OCI-LY7 (cell line): ENCODE results near the gene NDP.

ENCODE experiments used
- EZH2phosphoT487 ChIP-seq: fragments of 200-600 bp; sonication (generic); IDR thresholded peaks from 2 replicates; pipeline ENCODE4 v1.6.1; 2018; ENCODE audit warnings: low read depth, borderline replicate concordance, mild to moderate bottlenecking, mixed run types, antibody characterized with exemption, low read length, moderate library complexity, mixed read lengths
- TF ChIP-seq, protein P1 (sequence below): fragments of 200-600 bp; sonication (generic); conservative IDR thresholded peaks from 2 replicates; pipeline ENCODE4 v1.5.1; 2014; ENCODE audit warnings: mild to moderate bottlenecking, antibody characterized with exemption, low read length, moderate library complexity, mixed read lengths

DNA sequence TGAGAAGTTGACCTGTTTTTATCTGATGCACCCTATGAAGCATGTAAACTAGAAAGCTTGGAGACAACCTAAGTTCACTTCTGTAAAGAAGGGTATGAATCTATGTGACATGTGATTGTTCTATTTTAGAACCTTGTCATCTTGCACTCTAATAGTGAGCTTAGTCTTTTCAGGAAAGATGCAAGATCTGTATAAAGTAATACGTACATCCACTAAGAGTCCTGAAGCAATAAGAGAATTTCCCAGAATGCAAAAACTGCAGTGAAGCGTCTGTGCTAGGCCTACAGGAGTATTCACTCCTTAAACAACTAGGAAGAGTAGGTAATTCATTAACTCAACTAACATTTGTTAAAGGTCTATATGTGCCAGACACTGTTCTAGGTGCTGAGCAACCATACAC, 23.3 kb upstream of the NDP start:
- TF ChIP-seq, protein P1, sequence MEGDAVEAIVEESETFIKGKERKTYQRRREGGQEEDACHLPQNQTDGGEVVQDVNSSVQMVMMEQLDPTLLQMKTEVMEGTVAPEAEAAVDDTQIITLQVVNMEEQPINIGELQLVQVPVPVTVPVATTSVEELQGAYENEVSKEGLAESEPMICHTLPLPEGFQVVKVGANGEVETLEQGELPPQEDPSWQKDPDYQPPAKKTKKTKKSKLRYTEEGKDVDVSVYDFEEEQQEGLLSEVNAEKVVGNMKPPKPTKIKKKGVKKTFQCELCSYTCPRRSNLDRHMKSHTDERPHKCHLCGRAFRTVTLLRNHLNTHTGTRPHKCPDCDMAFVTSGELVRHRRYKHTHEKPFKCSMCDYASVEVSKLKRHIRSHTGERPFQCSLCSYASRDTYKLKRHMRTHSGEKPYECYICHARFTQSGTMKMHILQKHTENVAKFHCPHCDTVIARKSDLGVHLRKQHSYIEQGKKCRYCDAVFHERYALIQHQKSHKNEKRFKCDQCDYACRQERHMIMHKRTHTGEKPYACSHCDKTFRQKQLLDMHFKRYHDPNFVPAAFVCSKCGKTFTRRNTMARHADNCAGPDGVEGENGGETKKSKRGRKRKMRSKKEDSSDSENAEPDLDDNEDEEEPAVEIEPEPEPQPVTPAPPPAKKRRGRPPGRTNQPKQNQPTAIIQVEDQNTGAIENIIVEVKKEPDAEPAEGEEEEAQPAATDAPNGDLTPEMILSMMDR, result no peak
- TF ChIP-seq EZH2phosphoT487, result no peak
